ENCODE data around the gene CYBRD1. TPM values are rescaled to one million over a fixed set of nuclear protein-coding genes. Genes with fewer than 3 reads are reported as not detected.

Gene CYBRD1
- polyA plus RNA-seq, 1 donor (not counting 4 experiments of a cell fraction or from before 2014, with no cell fraction given) = 72.7 TPM

GRCh38 chr2:171566057-171566456 lies 43.8 kb downstream of the CYBRD1 start:
- DNase-seq (ENCODE audit: low read depth, low spot score) = no peak

GRCh38 chr2:171566753-171567152 lies 44.5 kb downstream of the CYBRD1 start:
- dilution Hi-C loops (cut with MboI; ENCODE audit: extremely low pct_ligation_motif_present, low sequenced_read_pairs) = no loop called here
- Histone ChIP-seq H3K4me3 (ENCODE audit: control insufficient read depth in 2 of 3, extremely low read depth in 1 of 3, insufficient read depth in 2 of 3, low read depth in 1 of 3, low read length in 3 of 3) (no peak overlapping the region), H3K36me3 (ENCODE audit: control insufficient read depth in 2 of 2, extremely low read depth in 1 of 2, insufficient read depth in 2 of 2, low read length in 2 of 2) (no peaks in the 10 kb centered on the region), H3K9me3 (ENCODE audit: control insufficient read depth, low read depth, low read length) (no peaks in the 10 kb centered on the region), H4K20me1 (ENCODE audit: control insufficient read depth, extremely low read depth, insufficient read depth, low read length) (no peaks in the 10 kb centered on the region), H3K79me2 (ENCODE audit: control insufficient read depth, insufficient read depth, low read length) (no peaks in the 10 kb centered on the region), H3K27me3 (ENCODE audit: control insufficient read depth, extremely low read depth, insufficient read depth, low read length) (no peaks in the 10 kb centered on the region), H3K9ac (ENCODE audit: control insufficient read depth, extremely low read depth, insufficient read depth, low read length) (no peak overlapping the region), H3K4me2 (ENCODE audit: control insufficient read depth, extremely low read depth, insufficient read depth, low read depth, low read length) (no peak overlapping the region), H3K4me1 (ENCODE audit: control insufficient read depth, extremely low read depth, insufficient read depth, low read length) (no peaks in the 10 kb centered on the region), H2AFZ (ENCODE audit: control insufficient read depth, low read length) (no peak overlapping the region), H3K27ac (ENCODE audit: control insufficient read depth, insufficient read depth, low read length) (no peak overlapping the region), H3K9me1 (ENCODE audit: control insufficient read depth, extremely low read depth, insufficient read depth, low read length) (no peaks in the 10 kb centered on the region)
- DNase-seq (ENCODE audit: low read depth, low spot score) (no peak), FAIRE-seq (no peak)
- TF ChIP-seq CTCF (optimal IDR thresholded peaks at IDR 0.05 in 1 of 3, IDR thresholded peaks at IDR 0.05 in 1 of 3, conservative IDR thresholded peaks at IDR 0.05 in 1 of 3; ENCODE audit: extremely low read depth in 1 of 3, insufficient read depth in 2 of 3, low read length in 3 of 3) (no peak), EZH2 (IDR thresholded peaks at IDR 0.05; ENCODE audit: low read length) (no peak)

More at GRCh38 chr2:171566057-171566456, 43.8 kb downstream of the CYBRD1 start:
- dilution Hi-C loops (cut with MboI; ENCODE audit: extremely low pct_ligation_motif_present, low sequenced_read_pairs) = no loop called here
- H2AFZ ChIP-seq (ENCODE audit: control insufficient read depth, low read length) = no peak overlapping the region
- H4K20me1 ChIP-seq (ENCODE audit: control insufficient read depth, extremely low read depth, insufficient read depth, low read length) = no peaks in the 10 kb centered on the region
- H3K36me3 ChIP-seq (ENCODE audit: control insufficient read depth in 2 of 2, extremely low read depth in 1 of 2, insufficient read depth in 2 of 2, low read length in 2 of 2) = no peaks in the 10 kb centered on the region
- FAIRE-seq = no peak
- H3K9ac ChIP-seq (ENCODE audit: control insufficient read depth, extremely low read depth, insufficient read depth, low read length) = no peak overlapping the region
- no peak overlapping the region for H3K4me3 ChIP-seq (ENCODE audit: control insufficient read depth in 2 of 3, extremely low read depth in 1 of 3, insufficient read depth in 2 of 3, low read depth in 1 of 3, low read length in 3 of 3)
- no peak overlapping the region for H3K4me2 ChIP-seq (ENCODE audit: control insufficient read depth, extremely low read depth, insufficient read depth, low read depth, low read length)
- H3K9me1 ChIP-seq (ENCODE audit: control insufficient read depth, extremely low read depth, insufficient read depth, low read length) = no peaks in the 10 kb centered on the region
- no peak for TF ChIP-seq CTCF (optimal IDR thresholded peaks at IDR 0.05 in 1 of 3, IDR thresholded peaks at IDR 0.05 in 1 of 3, conservative IDR thresholded peaks at IDR 0.05 in 1 of 3; ENCODE audit: extremely low read depth in 1 of 3, insufficient read depth in 2 of 3, low read length in 3 of 3)
- no peak for TF ChIP-seq EZH2 (IDR thresholded peaks at IDR 0.05; ENCODE audit: low read length)
- H3K27me3 ChIP-seq (ENCODE audit: control insufficient read depth, extremely low read depth, insufficient read depth, low read length) = no peaks in the 10 kb centered on the region
- no peaks in the 10 kb centered on the region for H3K4me1 ChIP-seq (ENCODE audit: control insufficient read depth, extremely low read depth, insufficient read depth, low read length)
- no peaks in the 10 kb centered on the region for H3K9me3 ChIP-seq (ENCODE audit: control insufficient read depth, low read depth, low read length)
- H3K79me2 ChIP-seq (ENCODE audit: control insufficient read depth, insufficient read depth, low read length) = no peaks in the 10 kb centered on the region
- H3K27ac ChIP-seq (ENCODE audit: control insufficient read depth, insufficient read depth, low read length) = no peak overlapping the region
